B cell (primary cell): Measurements from ENCODE around the gene BID. TPM values are rescaled to one million over a fixed set of nuclear protein-coding genes. Genes with fewer than 3 reads are reported as not detected.

ENCODE experiments used
- ATAC-seq: fragments of 200-7000 bp; cut with Tn5 transposase; one replicate; pipeline ENCODE4 v1.10.0; 2021; ENCODE audit warnings: low read depth, mild to moderate bottlenecking, moderate number of reproducible peaks, moderate library complexity
- CTCF ChIA-PET: fragments of 350-600 bp; sonication (Branson Sonifier 250); formaldehyde crosslinking; loops from one replicate; lab custom pipeline; 2021; ENCODE audit warnings: antibody characterized with exemption, inconsistent platforms; lab: Charles Lee
- POLR2A ChIA-PET: fragments of 350-600 bp; sonication (Branson Sonifier 250); formaldehyde crosslinking; loops from one replicate; lab custom pipeline; 2021; ENCODE audit warnings: antibody characterized with exemption; lab: Charles Lee
- DNase-seq: peaks from one replicate; pipeline ENCODE4 v3.0.0; 2013
- H2AFZ ChIP-seq: 2 replicates; pipeline ENCODE4 v1.6.1; 2012; ENCODE audit warnings: mild to moderate bottlenecking, low read depth, low read length; ENCODE audit not compliant: insufficient read depth, poor library complexity, severe bottlenecking
- H3K27ac ChIP-seq, 2 donors: 1 replicate in 1 of 2; 2 replicates in 1 of 2; pipeline ENCODE4 v1.5.1; 2012 to 2013; ENCODE audit warnings: low read length in 2 of 2, mild to moderate bottlenecking in 2 of 2, moderate library complexity in 1 of 2
- H3K27me3 ChIP-seq, 4 experiments: fragments of 200-600 bp in 1 of 4; sonication (generic) in 1 of 4; replicated peaks in 1 of 4; 1 replicate in 2 of 4; 2 replicates in 2 of 4; pipeline versions ENCODE4 v1.6.1 to v1.7.0; 2013 to 2016; ENCODE audit warnings: low read length in 3 of 4, mild to moderate bottlenecking in 2 of 4, mixed read lengths in 1 of 4, moderate library complexity in 1 of 4; ENCODE audit not compliant: insufficient read depth in 4 of 4, control insufficient read depth in 3 of 4; ENCODE audit errors: control extremely low read depth in 1 of 4
- H3K36me3 ChIP-seq, 2 experiments: replicated peaks in 1 of 2; 1 replicate in 1 of 2; 2 replicates in 1 of 2; pipeline versions ENCODE4 v1.6.1 to v1.7.1; 2013; ENCODE audit warnings: low read length in 1 of 2; ENCODE audit not compliant: insufficient read depth in 2 of 2, control insufficient read depth in 1 of 2; ENCODE audit errors: control extremely low read depth in 1 of 2, extremely low read depth in 1 of 2
- H3K4me1 ChIP-seq, 2 donors: fragments of 200-600 bp in 1 of 2; sonication (generic) in 1 of 2; 1 replicate in 1 of 2; 2 replicates in 1 of 2; pipeline versions ENCODE4 v1.5.1 to v1.6.1; 2013 to 2017; ENCODE audit warnings: low read length in 2 of 2; ENCODE audit not compliant: control insufficient read depth in 2 of 2, insufficient read depth in 2 of 2
- H3K4me2 ChIP-seq: replicated peaks from 2 replicates; pipeline ENCODE3; 2012; ENCODE audit warnings: mild to moderate bottlenecking, low read depth, low read length; ENCODE audit not compliant: poor library complexity, severe bottlenecking
- H3K4me3 ChIP-seq, 5 experiments: fragments of 200-600 bp in 1 of 5; sonication (generic) in 1 of 5; 1 replicate in 3 of 5; 2 replicates in 2 of 5; pipeline versions ENCODE4 v1.5.1 to v1.7.0; 2011 to 2016; ENCODE audit warnings: low read length in 4 of 5, mild to moderate bottlenecking in 4 of 5, low read depth in 2 of 5, control low read depth in 1 of 5, moderate library complexity in 1 of 5; ENCODE audit not compliant: insufficient read depth in 1 of 5; ENCODE audit errors: control extremely low read depth in 1 of 5, extremely low read depth in 1 of 5
- H3K79me2 ChIP-seq: fragments of 200-600 bp; sonication (generic); one replicate; pipeline ENCODE4 v1.6.0; 2016; ENCODE audit warnings: low read length; ENCODE audit not compliant: control insufficient read depth, insufficient read depth
- H3K9ac ChIP-seq: fragments of 200-600 bp; sonication (generic); 2 replicates; pipeline ENCODE4 v1.6.1; 2017; ENCODE audit warnings: mild to moderate bottlenecking, low read length, moderate library complexity
- H3K9me3 ChIP-seq, 3 donors: one replicate each; pipeline versions ENCODE4 v1.6.1 to v1.7.1; 2013; ENCODE audit warnings: low read length in 2 of 3; ENCODE audit not compliant: control insufficient read depth in 2 of 3, insufficient read depth in 1 of 3; ENCODE audit errors: control extremely low read depth in 1 of 3
- H4K20me1 ChIP-seq: 2 replicates; pipeline ENCODE4 v1.6.0; 2012; ENCODE audit warnings: mild to moderate bottlenecking, low read length; ENCODE audit not compliant: insufficient read depth, control insufficient read depth, poor library complexity, severe bottlenecking
- H3K27ac Mint-ChIP-seq: one replicate; pipeline ENCODE4 v1.8.0; 2021; ENCODE audit warnings: mixed read lengths
- H3K27me3 Mint-ChIP-seq: one replicate; pipeline ENCODE4 v1.8.0; 2021; ENCODE audit warnings: mixed read lengths
- H3K4me1 Mint-ChIP-seq: one replicate; pipeline ENCODE4 v1.8.0; 2021; ENCODE audit warnings: mixed read lengths
- H3K4me3 Mint-ChIP-seq: one replicate; pipeline ENCODE4 v1.8.0; 2021; ENCODE audit warnings: mixed read lengths
- H3K9me3 Mint-ChIP-seq: one replicate; pipeline ENCODE4 v1.8.0; 2022; ENCODE audit warnings: mixed read lengths; ENCODE audit not compliant: insufficient read depth
- EZH2 ChIP-seq: IDR thresholded peaks from 2 replicates; pipeline ENCODE4 v1.6.1; 2012; ENCODE audit warnings: borderline replicate concordance, low read depth, mild to moderate bottlenecking, moderate library complexity, low read length; ENCODE audit not compliant: insufficient read depth, poor library complexity, severe bottlenecking
- WGBS: methylation state at CpG from one replicate; pipeline ENCODE4 v1.1.5; 2013; ENCODE audit warnings: missing lambda C conversion rate; ENCODE audit not compliant: insufficient coverage; 5-methylcytosine and 5-hydroxymethylcytosine counted together
- intact Hi-C: fragments of 100-400 bp; cut with micrococcal nuclease; formaldehyde crosslinking; loops from one replicate; pipeline ENCODE4 v1.10.0; 2022
- polyA plus RNA-seq: library from polyadenylated mRNA; depleted of rRNA; stranded (reverse); fragments of >200 nt; gene quantifications from 2 replicates; pipeline ENCODE4 v1.2.3, GENCODE V29; 2012
- total RNA-seq, 2 donors: library from RNA; stranded (reverse); fragments of 120-200 nt in 1 of 2; gene quantifications; 1 replicate in 1 of 2; 2 replicates in 1 of 2; pipeline versions ENCODE4 v1.2.3 to v1.2.4, GENCODE V29; 2013 to 2022
- TF ChIP-seq, protein P1 (sequence below): fragments of 200-600 bp; IDR thresholded peaks from one replicate; pipeline ENCODE4 v1.8.0; 2022; ENCODE audit warnings: antibody characterized with exemption, mild to moderate bottlenecking

The BID gene
- total and polyA plus RNA-seq, 2 donors (not counting 1 experiment from before 2014, with no cell fraction given): 17.5 to 23.3 TPM

DNA sequence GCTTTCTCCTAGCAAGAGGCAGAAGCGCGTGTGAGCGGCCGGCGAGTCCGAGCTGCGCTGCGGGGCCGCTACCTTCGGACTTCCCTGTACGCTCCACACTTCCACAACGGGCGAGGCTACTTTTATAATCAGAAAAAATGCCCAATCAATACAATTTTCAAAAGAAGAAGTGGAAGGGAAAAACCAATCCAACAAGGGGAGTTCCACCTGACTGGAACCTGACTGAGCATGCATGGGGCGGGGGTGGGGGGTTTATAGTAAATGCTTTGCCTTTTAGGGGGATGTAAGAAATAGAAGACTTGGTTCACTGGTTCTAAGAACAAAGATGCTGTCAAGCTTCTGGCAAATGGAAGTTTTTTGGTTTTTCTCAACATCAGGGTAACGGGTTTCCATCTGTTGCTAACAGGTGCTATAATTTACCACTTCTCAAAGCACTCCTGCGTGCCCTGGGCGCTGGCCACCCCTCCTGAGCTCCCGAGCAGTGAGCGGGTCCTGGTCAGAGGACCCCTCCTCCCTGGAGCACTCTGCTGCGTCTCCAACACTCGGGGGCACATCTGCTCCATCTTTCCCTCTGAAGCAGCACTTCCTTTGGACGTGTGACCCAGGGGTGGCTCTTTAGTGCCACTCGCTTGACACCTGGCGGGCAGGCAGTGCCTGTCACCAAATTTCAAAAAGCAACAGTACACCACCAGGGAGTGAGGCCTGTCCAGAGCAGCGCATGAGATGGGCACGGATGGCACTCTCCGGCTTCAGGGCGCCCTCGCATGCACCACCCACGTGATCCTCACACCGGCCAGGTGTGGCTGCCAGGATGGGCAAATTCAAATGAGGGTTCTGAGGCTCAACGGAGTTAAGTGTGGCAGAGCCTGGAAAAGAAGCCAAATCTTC, 21.6 kb upstream of the BID start:
- peak overlapping the region; percentile 76 to 84 for H3K27ac ChIP-seq
- no peak overlapping the region for H2AFZ ChIP-seq
- H3K4me2 ChIP-seq: peak overlapping the region; percentile 61
- H3K27me3 ChIP-seq: no peaks in the 10 kb centered on the region
- no peaks in the 10 kb centered on the region for H3K9me3 ChIP-seq
- Mint-ChIP-seq H3K27ac (peak overlapping the region; percentile 92), H3K9me3 (no peaks in the 10 kb centered on the region), H3K27me3 (no peaks in the 10 kb centered on the region), H3K4me1 (peaks cover 68% of the 10 kb centered on the region), H3K4me3 (peak overlapping the region; percentile 72)
- H3K4me3 ChIP-seq: peak overlapping the region in 2 of 5 experiments; percentile 3 to 8
- TF ChIP-seq, protein P1, sequence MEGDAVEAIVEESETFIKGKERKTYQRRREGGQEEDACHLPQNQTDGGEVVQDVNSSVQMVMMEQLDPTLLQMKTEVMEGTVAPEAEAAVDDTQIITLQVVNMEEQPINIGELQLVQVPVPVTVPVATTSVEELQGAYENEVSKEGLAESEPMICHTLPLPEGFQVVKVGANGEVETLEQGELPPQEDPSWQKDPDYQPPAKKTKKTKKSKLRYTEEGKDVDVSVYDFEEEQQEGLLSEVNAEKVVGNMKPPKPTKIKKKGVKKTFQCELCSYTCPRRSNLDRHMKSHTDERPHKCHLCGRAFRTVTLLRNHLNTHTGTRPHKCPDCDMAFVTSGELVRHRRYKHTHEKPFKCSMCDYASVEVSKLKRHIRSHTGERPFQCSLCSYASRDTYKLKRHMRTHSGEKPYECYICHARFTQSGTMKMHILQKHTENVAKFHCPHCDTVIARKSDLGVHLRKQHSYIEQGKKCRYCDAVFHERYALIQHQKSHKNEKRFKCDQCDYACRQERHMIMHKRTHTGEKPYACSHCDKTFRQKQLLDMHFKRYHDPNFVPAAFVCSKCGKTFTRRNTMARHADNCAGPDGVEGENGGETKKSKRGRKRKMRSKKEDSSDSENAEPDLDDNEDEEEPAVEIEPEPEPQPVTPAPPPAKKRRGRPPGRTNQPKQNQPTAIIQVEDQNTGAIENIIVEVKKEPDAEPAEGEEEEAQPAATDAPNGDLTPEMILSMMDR: peak; percentile 33
- TF ChIP-seq EZH2: no peak
- peaks cover 0 to 34% of the 10 kb centered on the region in 2 experiments for H3K36me3 ChIP-seq
- peaks cover 28% of the 10 kb centered on the region for H3K79me2 ChIP-seq
- 31% methylated on average over 23 of the region's 32 CpGs for WGBS
- ATAC-seq (peak; percentile 26), DNase-seq (peak; percentile 87)
- intact Hi-C loops: loop anchor here (1.0 to 5.0 kb wide), 4 partner anchors 11 to 239 kb away; no protein-coding TSS in a partner anchor
- peaks cover 56 to 68% of the 10 kb centered on the region in 2 donors for H3K4me1 ChIP-seq
- H4K20me1 ChIP-seq: peaks cover 9% of the 10 kb centered on the region
- CTCF ChIA-PET: interaction anchor here (1.0 to 4.2 kb wide), 12 partner anchors 9 to 282 kb away, joined by 3 to 31 read pairs (median 4); partner anchors contain the start of gene PEX26
- POLR2A ChIA-PET: interaction anchor here (1.1 kb wide), 1 partner anchor 19 kb away, joined by 14 read pairs; no protein-coding TSS in a partner anchor
- peak overlapping the region; percentile 12 for H3K9ac ChIP-seq
